ENCODE measurements around the gene FBRSL1. TPM values are rescaled to one million over a fixed set of nuclear protein-coding genes. Genes with fewer than 3 reads are reported as not detected.
A peak's percentile ranks its signal among the peaks of the same experiment; 100 is the strongest.

The FBRSL1 gene
- total RNA-seq, 1 donor from 2014 or later, result 66.0 TPM

GRCh38 chr12:132466241-132467201 is 23.4 kb upstream of the FBRSL1 start:
- Histone ChIP-seq H3K36me3 (no peaks in the 10 kb centered on the region), H3K27me3 (ENCODE audit: low read depth) (peaks cover 54% of the 10 kb centered on the region), H3K4me1 (peaks cover 4% of the 10 kb centered on the region), H3K27ac (replicated peaks) (no peak overlapping the region), H3K4me3 (no peak overlapping the region), H3K9me3 (replicated peaks) (peaks cover 4% of the 10 kb centered on the region)
- no peak for TF ChIP-seq CTCF (IDR thresholded peaks at IDR 0.05; ENCODE audit: borderline replicate concordance)
- intact Hi-C loops (cut with micrococcal nuclease), result no loop called here
- DNase-seq, result no peak

- DNase-seq, result no peak
- Histone ChIP-seq H3K4me1 (peaks cover 4% of the 10 kb centered on the region), H3K4me3 (no peak overlapping the region), H3K36me3 (no peaks in the 10 kb centered on the region), H3K9me3 (replicated peaks) (no peaks in the 10 kb centered on the region), H3K27ac (replicated peaks) (no peak overlapping the region), H3K27me3 (ENCODE audit: low read depth) (peaks cover 44% of the 10 kb centered on the region)
- intact Hi-C loops (cut with micrococcal nuclease), result no loop called here
- no peak for TF ChIP-seq CTCF (IDR thresholded peaks at IDR 0.05; ENCODE audit: borderline replicate concordance)
Observed at GRCh38 chr12:132467511-132467910, 22.4 kb upstream of the FBRSL1 start.

GRCh38 chr12:132469423-132469822 is 20.5 kb upstream of the FBRSL1 start:
- H3K4me3 ChIP-seq, result no peak overlapping the region
- peaks cover 39% of the 10 kb centered on the region for H3K27me3 ChIP-seq (ENCODE audit: low read depth)
- no peak for DNase-seq
- no peak overlapping the region for H3K27ac ChIP-seq (replicated peaks)
- intact Hi-C loops (cut with micrococcal nuclease), result no loop called here
- no peaks in the 10 kb centered on the region for H3K9me3 ChIP-seq (replicated peaks)
- H3K4me1 ChIP-seq, result peaks cover 4% of the 10 kb centered on the region
- H3K36me3 ChIP-seq, result no peaks in the 10 kb centered on the region
- TF ChIP-seq CTCF (IDR thresholded peaks at IDR 0.05; ENCODE audit: borderline replicate concordance), result no peak

- H3K27me3 ChIP-seq (ENCODE audit: low read depth), result peaks cover 36% of the 10 kb centered on the region
- H3K36me3 ChIP-seq, result no peaks in the 10 kb centered on the region
- peaks cover 4% of the 10 kb centered on the region for H3K4me1 ChIP-seq
- H3K4me3 ChIP-seq, result no peak overlapping the region
- H3K9me3 ChIP-seq (replicated peaks), result no peaks in the 10 kb centered on the region
- intact Hi-C loops (cut with micrococcal nuclease), result no loop called here
- TF ChIP-seq CTCF (IDR thresholded peaks at IDR 0.05; ENCODE audit: borderline replicate concordance), result no peak
- DNase-seq, result no peak
- H3K27ac ChIP-seq (replicated peaks), result no peak overlapping the region
Observed at GRCh38 chr12:132470397-132470796, 19.6 kb upstream of the FBRSL1 start.

GRCh38 chr12:132471011-132471857 is 18.7 kb upstream of the FBRSL1 start:
- Histone ChIP-seq H3K9me3 (replicated peaks) (no peaks in the 10 kb centered on the region), H3K4me3 (no peak overlapping the region), H3K36me3 (no peaks in the 10 kb centered on the region), H3K27ac (replicated peaks) (peak overlapping the region; percentile 33), H3K27me3 (ENCODE audit: low read depth) (peaks cover 27% of the 10 kb centered on the region), H3K4me1 (peaks cover 4% of the 10 kb centered on the region)
- DNase-seq, result no peak
- TF ChIP-seq CTCF (IDR thresholded peaks at IDR 0.05; ENCODE audit: borderline replicate concordance), result no peak
- intact Hi-C loops (cut with micrococcal nuclease), result no loop called here

Data from left ventricle myocardium inferior (tissue), 1 donor.